ENCODE measurements around the gene IKBIP. TPM values are rescaled to one million over a fixed set of nuclear protein-coding genes. Genes with fewer than 3 reads are reported as not detected.
"Not testable (repeated sequence)": the region's sequence is repeated elsewhere in the genome, so short reads cannot be mapped to it uniquely, and the experiment has no call there.

Gene IKBIP
- total RNA-seq, 2 experiments from 2014 or later: 24.9 to 26.2 TPM

GRCh38 chr12:98656289-98657101 lies 11.9 kb upstream of the IKBIP start:
- peaks cover 14% of the 10 kb centered on the region for H3K4me1 Mint-ChIP-seq (ENCODE audit: low read depth)
- peak overlapping the region; percentile 5 for H3K4me3 Mint-ChIP-seq
- DNase-seq: no peak
- H3K9me3 Mint-ChIP-seq: no peaks in the 10 kb centered on the region
- POLR2A ChIA-PET: no interaction called here
- no peaks in the 10 kb centered on the region for H3K27me3 Mint-ChIP-seq
- H3K27ac Mint-ChIP-seq: peak overlapping the region; percentile 47
- CTCF ChIA-PET: interaction anchor here (0.6 to 2.0 kb wide), 2 partner anchors 90 to 140 kb away, joined by 3 to 8 read pairs; no protein-coding TSS in a partner anchor
- intact Hi-C loops (cut with micrococcal nuclease): loop anchor here (1.0 to 5.0 kb wide), 5 partner anchors 11 to 140 kb away; partner anchors contain the start of gene APAF1
- H3K36me3 Mint-ChIP-seq: peaks cover 13% of the 10 kb centered on the region

- intact Hi-C loops (cut with micrococcal nuclease): loop anchor here (1.0 to 2.0 kb wide), 2 partner anchors 163 to 229 kb away; no protein-coding TSS in a partner anchor
- H3K9me3 Mint-ChIP-seq: no peaks in the 10 kb centered on the region
- peaks cover 14% of the 10 kb centered on the region for H3K4me1 Mint-ChIP-seq (ENCODE audit: low read depth)
- H3K27ac Mint-ChIP-seq: no peak overlapping the region
- ChIA-PET POLR2A (no interaction called here), CTCF (interaction anchor here (0.7 to 2.0 kb wide), 7 partner anchors 56 to 130 kb away, joined by 3 to 17 read pairs (median 4); no protein-coding TSS in a partner anchor)
- no peak overlapping the region for H3K4me3 Mint-ChIP-seq
- peaks cover 9% of the 10 kb centered on the region for H3K36me3 Mint-ChIP-seq
- DNase-seq: no peak
- no peaks in the 10 kb centered on the region for H3K27me3 Mint-ChIP-seq
Measured at GRCh38 chr12:98653866-98654493, 9.4 kb upstream of the IKBIP start.

GRCh38 chr12:98651328-98651727 lies 6.7 kb upstream of the IKBIP start:
- ChIA-PET CTCF (interaction anchor here (1.2 to 2.0 kb wide), 3 partner anchors 84 to 227 kb away, joined by 3 to 10 read pairs (median 4); no protein-coding TSS in a partner anchor), POLR2A (no interaction called here)
- Mint-ChIP-seq H3K4me3 (no peak overlapping the region), H3K4me1 (ENCODE audit: low read depth) (peaks cover 18% of the 10 kb centered on the region), H3K36me3 (peaks cover 7% of the 10 kb centered on the region), H3K9me3 (no peaks in the 10 kb centered on the region), H3K27ac (no peak overlapping the region), H3K27me3 (no peaks in the 10 kb centered on the region)
- intact Hi-C loops (cut with micrococcal nuclease): no loop called here
- no peak for DNase-seq

GRCh38 chr12:98646294-98647090 lies 1.9 kb upstream of the IKBIP start:
- Mint-ChIP-seq H3K4me1 (ENCODE audit: low read depth) (peaks cover 21% of the 10 kb centered on the region), H3K27ac (no peak overlapping the region), H3K36me3 (peaks cover 12% of the 10 kb centered on the region), H3K9me3 (no peaks in the 10 kb centered on the region), H3K4me3 (peak overlapping the region; percentile 96), H3K27me3 (no peaks in the 10 kb centered on the region)
- POLR2A ChIA-PET: interaction anchor here (0.6 to 1.3 kb wide), 4 partner anchors 50 to 220 kb away, joined by 3 to 5 read pairs (median 4); partner anchors contain the start of gene SLC25A3
- CTCF ChIA-PET: interaction anchor here (1.2 kb wide), 1 partner anchor 80 kb away, joined by 5 read pairs; no protein-coding TSS in a partner anchor
- DNase-seq: no peak
- intact Hi-C loops (cut with micrococcal nuclease): loop anchor here (10.0 kb wide), 1 partner anchor 1618 kb away; the partner anchor contains the start of genes DEPDC4 and SCYL2

GRCh38 chr12:98645572-98646067 lies 1.0 kb upstream of the IKBIP start:
- Mint-ChIP-seq H3K27me3 (no peaks in the 10 kb centered on the region), H3K4me1 (ENCODE audit: low read depth) (peaks cover 27% of the 10 kb centered on the region), H3K4me3 (peak overlapping the region; percentile 96), H3K9me3 (no peaks in the 10 kb centered on the region), H3K36me3 (peaks cover 16% of the 10 kb centered on the region), H3K27ac (peak overlapping the region; percentile 76)
- ChIA-PET POLR2A (interaction anchor here (0.9 to 1.3 kb wide), 3 partner anchors 42 to 52 kb away, joined by 3 to 5 read pairs (median 3); partner anchors contain the start of gene SLC25A3), CTCF (interaction anchor here (1.2 kb wide), 1 partner anchor 79 kb away, joined by 5 read pairs; no protein-coding TSS in a partner anchor)
- intact Hi-C loops (cut with micrococcal nuclease): loop anchor here (1.0 to 10.0 kb wide), 5 partner anchors 11 to 1619 kb away; partner anchors contain the start of genes DEPDC4 and SCYL2
- no peak for DNase-seq

GRCh38 chr12:98644433-98644711 lies 216 bp downstream of the IKBIP start:
- peak overlapping the region; percentile 96 for H3K4me3 Mint-ChIP-seq
- ChIA-PET POLR2A (interaction anchor here (1.0 to 2.2 kb wide), 6 partner anchors 13 to 131 kb away, joined by 3 to 40 read pairs (median 4); partner anchors contain the start of gene SLC25A3), CTCF (interaction anchor here (0.8 to 1.6 kb wide), 5 partner anchors 52 to 153 kb away, joined by 3 to 12 read pairs (median 4); no protein-coding TSS in a partner anchor)
- peak overlapping the region; percentile 95 for H3K27ac Mint-ChIP-seq
- peaks cover 15% of the 10 kb centered on the region for H3K36me3 Mint-ChIP-seq
- no peak for DNase-seq
- H3K9me3 Mint-ChIP-seq: no peaks in the 10 kb centered on the region
- no peaks in the 10 kb centered on the region for H3K27me3 Mint-ChIP-seq
- intact Hi-C loops (cut with micrococcal nuclease): loop anchor here (1.0 to 10.0 kb wide), 5 partner anchors 51 to 1620 kb away; partner anchors contain the start of genes DEPDC4, SCYL2, SLC25A3 and TMPO
- H3K4me1 Mint-ChIP-seq (ENCODE audit: low read depth): peaks cover 28% of the 10 kb centered on the region

- H3K27ac Mint-ChIP-seq, H3K27me3 Mint-ChIP-seq, H3K9me3 Mint-ChIP-seq, DNase-seq, CTCF ChIA-PET: not testable (repeated sequence)
- Mint-ChIP-seq H3K4me3 (peak overlapping the region; percentile 96), H3K4me1 (ENCODE audit: low read depth) (peaks cover 22% of the 10 kb centered on the region), H3K36me3 (peaks cover 13% of the 10 kb centered on the region)
- POLR2A ChIA-PET: interaction anchor here (1.3 to 2.2 kb wide), 2 partner anchors 48 to 368 kb away, joined by 3 to 40 read pairs; partner anchors contain the start of gene SLC25A3
- intact Hi-C loops (cut with micrococcal nuclease): loop anchor here (10.0 kb wide), 1 partner anchor 1622 kb away; the partner anchor contains the start of genes DEPDC4 and SCYL2
Measured at GRCh38 chr12:98642801-98643200, 1.8 kb downstream of the IKBIP start.

GRCh38 chr12:98639491-98639890 lies 5.1 kb downstream of the IKBIP start:
- ChIA-PET CTCF (interaction anchor here (1.7 to 3.2 kb wide), 2 partner anchors 72 to 359 kb away, joined by 3 to 10 read pairs; no protein-coding TSS in a partner anchor), POLR2A (no interaction called here)
- Mint-ChIP-seq H3K27me3 (no peaks in the 10 kb centered on the region), H3K4me1 (ENCODE audit: low read depth) (peaks cover 21% of the 10 kb centered on the region), H3K4me3 (no peak overlapping the region), H3K9me3 (no peaks in the 10 kb centered on the region), H3K27ac (no peak overlapping the region), H3K36me3 (peaks cover 9% of the 10 kb centered on the region)
- intact Hi-C loops (cut with micrococcal nuclease): no loop called here
- no peak for DNase-seq

- H3K9me3 Mint-ChIP-seq: no peaks in the 10 kb centered on the region
- intact Hi-C loops (cut with micrococcal nuclease): no loop called here
- ChIA-PET POLR2A (no interaction called here), CTCF (interaction anchor here (1.6 kb wide), 1 partner anchor 148 kb away, joined by 3 read pairs; no protein-coding TSS in a partner anchor)
- H3K27ac Mint-ChIP-seq: no peak overlapping the region
- H3K36me3 Mint-ChIP-seq: peaks cover 12% of the 10 kb centered on the region
- no peaks in the 10 kb centered on the region for H3K27me3 Mint-ChIP-seq
- peaks cover 19% of the 10 kb centered on the region for H3K4me1 Mint-ChIP-seq (ENCODE audit: low read depth)
- H3K4me3 Mint-ChIP-seq: no peak overlapping the region
- no peak for DNase-seq
Measured at GRCh38 chr12:98638009-98638408, 6.6 kb downstream of the IKBIP start.

GRCh38 chr12:98637068-98637467 lies 7.5 kb downstream of the IKBIP start:
- Mint-ChIP-seq H3K9me3 (no peaks in the 10 kb centered on the region), H3K36me3 (peaks cover 12% of the 10 kb centered on the region), H3K27me3 (no peaks in the 10 kb centered on the region), H3K27ac (no peak overlapping the region), H3K4me1 (ENCODE audit: low read depth) (peaks cover 16% of the 10 kb centered on the region), H3K4me3 (no peak overlapping the region)
- ChIA-PET POLR2A (interaction anchor here (0.6 to 1.1 kb wide), 2 partner anchors 15 to 508 kb away, joined by 3 read pairs; no protein-coding TSS in a partner anchor), CTCF (no interaction called here)
- no peak for DNase-seq
- intact Hi-C loops (cut with micrococcal nuclease): no loop called here
